Measurements from ENCODE around the gene RYR2. TPM values are rescaled to one million over a fixed set of nuclear protein-coding genes. Genes with fewer than 3 reads are reported as not detected.
A peak's percentile ranks its signal among the peaks of the same experiment; 100 is the strongest.

The RYR2 gene
- total RNA-seq, 1 experiment from 2014 or later = 3.4 TPM

GRCh38 chr1:237041461-237041794 lies 556 bp upstream of the RYR2 start:
- no peak overlapping the region for H4K5ac ChIP-seq (ENCODE audit: insufficient read length, low read depth, low read length)
- no peak overlapping the region for H3K14ac ChIP-seq (ENCODE audit: insufficient read depth, low read length)
- peak overlapping the region; percentile 66 to 87 for H3K4me3 Mint-ChIP-seq
- H2BK12ac ChIP-seq (ENCODE audit: insufficient read length, low read depth, low read length) = no peak overlapping the region
- no peak overlapping the region for H3T11ph ChIP-seq (ENCODE audit: low read length)
- no peak overlapping the region for H4K91ac ChIP-seq (ENCODE audit: insufficient read length, low read depth, low read length)
- H3K4me1 Mint-ChIP-seq = peaks cover 30 to 34% of the 10 kb centered on the region in 2 experiments
- H3K36me3 Mint-ChIP-seq (ENCODE audit: insufficient read depth in 1 of 3, low read depth in 3 of 3) = peaks cover 0 to 7% (median 0%) of the 10 kb centered on the region in 3 experiments; a peak in 1 of 7 replicates
- peaks cover 16% of the 10 kb centered on the region for H3K23me2 ChIP-seq (ENCODE audit: insufficient read length, low read depth, low read length, poor library complexity, severe bottlenecking)
- no peak overlapping the region for H2BK20ac ChIP-seq (ENCODE audit: low read depth, low read length, poor library complexity, severe bottlenecking)
- no peaks in the 10 kb centered on the region for H3K79me1 ChIP-seq (ENCODE audit: insufficient read depth, low read depth, low read length, poor library complexity, severe bottlenecking)
- H3K56ac ChIP-seq (ENCODE audit: insufficient read length, low read depth, low read length) = no peak overlapping the region
- no peaks in the 10 kb centered on the region; a peak in 2 of 5 replicates for H3K9me3 Mint-ChIP-seq
- H3K4me1 ChIP-seq (ENCODE audit: insufficient read depth, low read length) = peaks cover 3% of the 10 kb centered on the region; the same call in 1 of the 2 replicates
- no peak overlapping the region for H4K8ac ChIP-seq (replicated peaks; ENCODE audit: insufficient read length, low read depth, low read length)
- H3K18ac ChIP-seq (ENCODE audit: insufficient read length, low read depth, low read length) = no peak overlapping the region
- no peak overlapping the region for H2AK5ac ChIP-seq (ENCODE audit: insufficient read length, low read length)
- H3K9ac ChIP-seq (ENCODE audit: extremely low read depth, insufficient read length, low read length) = no peak overlapping the region
- H3K4ac ChIP-seq (ENCODE audit: low read depth, low read length) = no peak overlapping the region
- H3K4me2 ChIP-seq (ENCODE audit: insufficient read depth, insufficient read length, low read length) = peak overlapping the region; percentile 37
- H3K9me3 ChIP-seq (ENCODE audit: control insufficient read depth, low read depth, low read length) = no peaks in the 10 kb centered on the region
- H3K27ac ChIP-seq (ENCODE audit: insufficient read length, low read depth, low read length) = no peak overlapping the region
- no peak overlapping the region for H2AFZ ChIP-seq (ENCODE audit: low read length)
- TF ChIP-seq CTCF (conservative IDR thresholded peaks at IDR 0.05) = no peak
- H2BK5ac ChIP-seq (ENCODE audit: insufficient read length, low read length) = no peak overlapping the region
- no peaks in the 10 kb centered on the region; the same call in 1 of the 2 replicates for H3K79me2 ChIP-seq (ENCODE audit: insufficient read depth, low read length)
- H3K23ac ChIP-seq (ENCODE audit: insufficient read length, low read depth, low read length) = no peak overlapping the region
- H2BK120ac ChIP-seq (ENCODE audit: low read depth, low read length, poor library complexity, severe bottlenecking) = no peak overlapping the region
- H3K27ac Mint-ChIP-seq = no peak overlapping the region
- peaks cover 18% of the 10 kb centered on the region; the same call in 1 of the 2 replicates for H3K27me3 ChIP-seq (ENCODE audit: insufficient read depth, low read length)
- no peaks in the 10 kb centered on the region for H4K20me1 ChIP-seq (ENCODE audit: control insufficient read depth, insufficient read depth, insufficient read length)
- H2BK15ac ChIP-seq (ENCODE audit: low read depth, low read length) = no peak overlapping the region
- H3K27me3 Mint-ChIP-seq (ENCODE audit: low read depth) = peaks cover 40% of the 10 kb centered on the region
- DNase-seq = no peak
- no CpG with 5 or more reads among the region's 7 CpGs for whole genome bisulfite sequencing (ENCODE audit: extremely low coverage, insufficient read length, low lambda C conversion rate)
